Fibroblast of lung (primary cell): Measurements from ENCODE around the gene DGLUCY. TPM values are rescaled to one million over a fixed set of nuclear protein-coding genes. Genes with fewer than 3 reads are reported as not detected.
A peak's percentile ranks its signal among the peaks of the same experiment; 100 is the strongest.
"Not testable (repeated sequence)": the region's sequence is repeated elsewhere in the genome, so short reads cannot be mapped to it uniquely, and the experiment has no call there.

Experiments
- DNase-seq, 2 donors: peaks; one replicate each; pipeline versions ENCODE4 v3.0.0 to v3.0.0-alpha.2; 2010; ENCODE audit warnings: low read depth in 2 of 2
- H2AFZ ChIP-seq: 2 replicates; pipeline ENCODE4 v1.5.1; 2012; ENCODE audit warnings: low read length, control low read depth, inconsistent platforms
- H3K27ac ChIP-seq: 2 replicates; pipeline ENCODE4 v1.5.1; 2011; ENCODE audit warnings: low read length, control low read depth; ENCODE audit not compliant: insufficient read depth
- H3K27me3 ChIP-seq: 2 replicates; pipeline ENCODE4 v1.5.1; 2011; ENCODE audit warnings: mild to moderate bottlenecking, low read length; ENCODE audit not compliant: control insufficient read depth, insufficient read depth
- H3K36me3 ChIP-seq: 2 replicates; pipeline ENCODE4 v1.5.1; 2011; ENCODE audit warnings: low read length; ENCODE audit not compliant: control insufficient read depth, insufficient read depth
- H3K4me1 ChIP-seq: 2 replicates; pipeline ENCODE4 v1.5.1; 2011; ENCODE audit warnings: low read length; ENCODE audit not compliant: control insufficient read depth, insufficient read depth; ENCODE audit errors: extremely low read depth
- H3K4me2 ChIP-seq: 2 replicates; pipeline ENCODE4 v1.5.1; 2011; ENCODE audit warnings: low read length, control low read depth; ENCODE audit not compliant: insufficient read depth; ENCODE audit errors: extremely low read depth
- H3K4me3 ChIP-seq, 4 experiments: fragments of 200-600 bp in 1 of 4; sonication (generic) in 1 of 4; replicated peaks in 1 of 4; 2 replicates each; pipeline ENCODE4 v1.5.1; 2011 to 2016; ENCODE audit warnings: low read length in 4 of 4, low read depth in 3 of 4, mild to moderate bottlenecking in 3 of 4, control low read depth in 2 of 4, inconsistent platforms in 1 of 4, mixed read lengths in 1 of 4; ENCODE audit not compliant: insufficient read depth in 1 of 4; ENCODE audit errors: control extremely low read depth in 1 of 4
- H3K79me2 ChIP-seq: 2 replicates; pipeline ENCODE4 v1.5.1; 2012; ENCODE audit warnings: mild to moderate bottlenecking, low read length, inconsistent platforms; ENCODE audit not compliant: control insufficient read depth, insufficient read depth
- H3K9ac ChIP-seq: 2 replicates; pipeline ENCODE4 v1.5.1; 2011; ENCODE audit warnings: mild to moderate bottlenecking, low read length, control low read depth; ENCODE audit not compliant: insufficient read depth
- H3K9me3 ChIP-seq: 2 replicates; pipeline ENCODE4 v1.5.1; 2012; ENCODE audit warnings: low read depth, low read length; ENCODE audit not compliant: control insufficient read depth, insufficient read depth
- H4K20me1 ChIP-seq: 2 replicates; pipeline ENCODE4 v1.5.1; 2011; ENCODE audit warnings: low read length; ENCODE audit not compliant: control insufficient read depth, insufficient read depth; ENCODE audit errors: extremely low read depth
- EZH2 ChIP-seq: IDR thresholded peaks from 2 replicates; pipeline ENCODE4 v1.5.1; 2012; ENCODE audit warnings: low read length, control low read depth, mild to moderate bottlenecking; ENCODE audit errors: missing control alignments
- polyA plus RNA-seq, 2 donors: library from polyadenylated mRNA; depleted of rRNA in 1 of 2; stranded (reverse) in 1 of 2; unstranded in 1 of 2; fragments of >200 nt; gene quantifications; 2 replicates each; pipeline ENCODE4 v1.2.1, GENCODE V29; 2011 to 2012; ENCODE audit warnings: missing spikeins in 1 of 2
- total RNA-seq: library from RNA; depleted of rRNA; stranded (reverse); fragments of >200 nt; gene quantifications from 2 replicates; pipeline ENCODE4 v1.2.1, GENCODE V29; 2014
- TF ChIP-seq, protein P1 (sequence below), 2 donors: IDR thresholded peaks in 1 of 2; conservative IDR thresholded peaks in 1 of 2; 1 replicate in 1 of 2; 2 replicates in 1 of 2; pipeline ENCODE4 v1.5.1; 2011 to 2012; ENCODE audit warnings: low read length in 2 of 2, control low read depth in 1 of 2, inconsistent platforms in 1 of 2, low read depth in 1 of 2, mild to moderate bottlenecking in 1 of 2

The DGLUCY gene
- total and polyA plus RNA-seq, 2 donors (not counting 1 experiment from before 2014, with no cell fraction given): 26.7 to 62.1 TPM

DNA sequence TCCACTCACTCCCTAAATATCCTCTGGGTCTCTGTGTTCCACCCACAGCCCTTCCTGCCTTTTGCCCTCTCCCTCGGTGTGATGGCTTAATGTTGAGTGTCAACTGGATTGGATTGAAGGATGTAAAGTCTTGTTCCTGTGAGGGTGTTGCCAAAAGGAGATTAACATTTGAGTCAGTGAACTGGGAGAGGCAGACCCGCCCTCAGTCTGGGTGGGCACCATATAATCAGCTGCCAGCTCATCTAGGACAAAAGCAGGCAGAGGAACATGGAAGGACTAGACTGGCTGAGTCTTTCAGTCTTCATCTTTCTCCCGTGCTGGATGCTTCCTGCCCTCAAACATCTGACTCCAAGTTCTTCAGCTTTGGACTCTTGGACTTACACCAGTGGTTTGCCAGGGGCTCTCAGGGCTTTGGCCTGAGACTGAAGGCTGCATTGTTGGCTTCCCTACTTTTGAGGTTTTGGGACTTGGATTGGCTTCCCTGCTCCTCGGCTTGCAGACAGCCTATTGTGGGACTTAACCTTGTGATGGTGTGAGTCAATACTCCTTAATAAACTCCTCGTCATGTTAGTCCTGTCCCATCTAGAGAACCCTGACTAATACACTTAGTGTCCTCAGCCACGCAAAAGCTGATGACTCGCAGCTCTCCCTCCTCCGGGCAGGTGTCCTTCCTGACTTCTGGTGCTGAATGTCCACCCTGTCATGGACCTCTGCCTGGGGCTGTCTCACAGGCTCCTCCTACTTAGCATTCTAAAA is 5.9 kb downstream of the DGLUCY start:
- Histone ChIP-seq H3K9me3 (no peaks in the 10 kb centered on the region), H3K27me3 (no peaks in the 10 kb centered on the region), H2AFZ (peak overlapping the region; percentile 23), H3K4me2 (peak overlapping the region; percentile 62), H3K9ac (no peak overlapping the region), H3K36me3 (no peaks in the 10 kb centered on the region), H3K4me3 (no peak overlapping the region), H3K79me2 (peaks cover 2% of the 10 kb centered on the region), H3K4me1 (peaks cover 12% of the 10 kb centered on the region), H4K20me1 (no peaks in the 10 kb centered on the region), H3K27ac (peak overlapping the region; percentile 81)
- peak; percentile 60 to 78 for DNase-seq
- TF ChIP-seq EZH2: no peak
- TF ChIP-seq, protein P1, sequence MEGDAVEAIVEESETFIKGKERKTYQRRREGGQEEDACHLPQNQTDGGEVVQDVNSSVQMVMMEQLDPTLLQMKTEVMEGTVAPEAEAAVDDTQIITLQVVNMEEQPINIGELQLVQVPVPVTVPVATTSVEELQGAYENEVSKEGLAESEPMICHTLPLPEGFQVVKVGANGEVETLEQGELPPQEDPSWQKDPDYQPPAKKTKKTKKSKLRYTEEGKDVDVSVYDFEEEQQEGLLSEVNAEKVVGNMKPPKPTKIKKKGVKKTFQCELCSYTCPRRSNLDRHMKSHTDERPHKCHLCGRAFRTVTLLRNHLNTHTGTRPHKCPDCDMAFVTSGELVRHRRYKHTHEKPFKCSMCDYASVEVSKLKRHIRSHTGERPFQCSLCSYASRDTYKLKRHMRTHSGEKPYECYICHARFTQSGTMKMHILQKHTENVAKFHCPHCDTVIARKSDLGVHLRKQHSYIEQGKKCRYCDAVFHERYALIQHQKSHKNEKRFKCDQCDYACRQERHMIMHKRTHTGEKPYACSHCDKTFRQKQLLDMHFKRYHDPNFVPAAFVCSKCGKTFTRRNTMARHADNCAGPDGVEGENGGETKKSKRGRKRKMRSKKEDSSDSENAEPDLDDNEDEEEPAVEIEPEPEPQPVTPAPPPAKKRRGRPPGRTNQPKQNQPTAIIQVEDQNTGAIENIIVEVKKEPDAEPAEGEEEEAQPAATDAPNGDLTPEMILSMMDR (conservative IDR thresholded peaks at IDR 0.05 in 1 of 2, IDR thresholded peaks at IDR 0.05 in 1 of 2; ENCODE audit: low read depth in 1 of 2, low read length in 2 of 2): no peak

DNA sequence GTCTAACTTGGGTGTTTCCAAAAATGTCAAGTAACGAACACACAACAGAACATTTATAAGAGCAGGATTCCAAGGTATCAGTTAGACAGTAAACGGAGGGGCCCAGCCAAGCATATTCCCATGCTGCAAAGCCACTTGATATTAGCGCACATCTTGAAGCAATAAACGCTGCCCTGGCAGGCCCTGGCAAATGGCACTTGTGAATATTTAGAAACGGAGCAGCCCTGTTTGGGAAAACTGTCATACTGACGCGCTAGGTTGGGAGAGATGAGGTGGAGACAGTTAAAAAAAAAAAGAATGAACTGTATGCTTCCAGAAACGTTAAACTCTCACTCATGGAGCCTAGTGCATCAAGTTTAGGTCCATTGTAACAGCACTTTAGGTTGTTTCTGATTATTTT is 9.3 kb downstream of the DGLUCY start:
- H3K9me3 ChIP-seq: no peaks in the 10 kb centered on the region
- H3K4me3 ChIP-seq: no peak overlapping the region
- H3K4me2 ChIP-seq: no peak overlapping the region
- no peak for TF ChIP-seq EZH2
- TF ChIP-seq, protein P1 (conservative IDR thresholded peaks at IDR 0.05 in 1 of 2, IDR thresholded peaks at IDR 0.05 in 1 of 2; ENCODE audit: low read depth in 1 of 2, low read length in 2 of 2): no peak
- no peaks in the 10 kb centered on the region for H3K27me3 ChIP-seq
- no peak overlapping the region for H3K9ac ChIP-seq
- no peak overlapping the region for H3K27ac ChIP-seq
- DNase-seq: no peak
- H4K20me1 ChIP-seq: no peaks in the 10 kb centered on the region
- H3K79me2 ChIP-seq: no peaks in the 10 kb centered on the region
- H3K4me1 ChIP-seq: peaks cover 8% of the 10 kb centered on the region
- no peaks in the 10 kb centered on the region for H3K36me3 ChIP-seq
- no peak overlapping the region for H2AFZ ChIP-seq

DNA sequence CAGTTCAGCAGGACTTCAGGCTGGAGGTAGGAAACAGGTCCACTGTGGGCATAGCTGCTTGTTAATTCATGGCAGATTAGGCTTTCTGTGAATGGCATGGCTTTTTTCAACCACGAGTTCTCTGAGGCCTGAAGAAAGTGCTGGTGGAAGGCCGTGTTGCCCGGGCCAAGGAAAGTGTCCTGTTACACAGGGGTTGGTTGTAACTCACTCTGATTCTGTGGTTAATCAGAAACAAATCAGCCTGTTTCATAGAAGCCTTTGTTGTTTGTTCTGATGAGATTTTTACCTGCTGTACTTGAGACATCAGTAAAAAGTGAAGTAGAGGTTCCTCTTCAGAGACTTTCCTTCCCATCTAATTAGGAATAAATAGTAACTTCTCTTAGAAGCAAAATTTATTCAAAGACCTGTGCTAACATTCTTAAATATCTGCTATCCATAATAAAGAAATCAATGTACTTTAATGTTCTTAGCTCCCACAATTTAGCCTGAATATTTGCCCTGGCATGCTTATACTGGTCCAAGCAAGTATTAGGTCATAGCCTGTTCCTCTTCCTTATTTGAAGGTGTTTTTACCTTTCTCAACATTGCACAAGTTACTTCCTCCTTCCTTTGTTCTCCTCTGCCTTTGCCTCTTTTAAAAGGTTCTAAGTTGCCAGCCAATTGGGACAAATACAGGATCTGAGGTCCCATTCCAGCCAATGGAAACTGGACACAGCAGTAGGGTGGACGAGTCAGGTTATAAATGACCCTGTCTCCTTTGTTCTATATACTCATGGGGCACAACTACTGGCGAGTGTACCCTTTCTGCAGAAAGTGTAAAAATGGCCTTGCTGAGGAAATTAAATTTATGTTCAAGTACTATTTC is 10.8 kb downstream of the DGLUCY start:
- not testable (repeated sequence) for H3K4me1 ChIP-seq, H3K4me2 ChIP-seq, DNase-seq, H3K27ac ChIP-seq, H3K9me3 ChIP-seq, H3K9ac ChIP-seq, H3K4me3 ChIP-seq, H3K79me2 ChIP-seq, H3K36me3 ChIP-seq, H2AFZ ChIP-seq, H4K20me1 ChIP-seq, H3K27me3 ChIP-seq
